Trophoblast cell (in vitro differentiated cells and primary cell): ENCODE results near the gene ETS1.
A peak's percentile ranks its signal among the peaks of the same experiment; 100 is the strongest.

ENCODE experiments used
- DNase-seq, 2 donors: peaks; one replicate each; pipeline ENCODE4 v3.0.0-alpha.2; 2016
- H2AFZ ChIP-seq: 2 replicates; pipeline ENCODE4 v1.6.1; 2013; ENCODE audit warnings: low read length, moderate library complexity, mild to moderate bottlenecking; ENCODE audit not compliant: insufficient read depth, poor library complexity
- H2AK5ac ChIP-seq: 2 replicates; pipeline ENCODE4 v1.6.1; 2013; ENCODE audit warnings: mild to moderate bottlenecking, low read length
- H2BK120ac ChIP-seq: 2 replicates; pipeline ENCODE4 v1.6.1; 2013; ENCODE audit warnings: low read length, mild to moderate bottlenecking, moderate library complexity; ENCODE audit not compliant: insufficient read depth, poor library complexity
- H2BK12ac ChIP-seq: 2 replicates; pipeline ENCODE4 v1.6.1; 2013; ENCODE audit warnings: mild to moderate bottlenecking, low read length, moderate library complexity
- H2BK5ac ChIP-seq: 2 replicates; pipeline ENCODE4 v1.6.1; 2013; ENCODE audit warnings: low read length, low read depth, moderate library complexity, mild to moderate bottlenecking; ENCODE audit not compliant: poor library complexity
- H3K14ac ChIP-seq: 2 replicates; pipeline ENCODE4 v1.6.1; 2013; ENCODE audit warnings: mild to moderate bottlenecking, low read length
- H3K18ac ChIP-seq: 2 replicates; pipeline ENCODE4 v1.6.1; 2013; ENCODE audit warnings: mild to moderate bottlenecking, low read length
- H3K23ac ChIP-seq: 2 replicates; pipeline ENCODE4 v1.6.1; 2013; ENCODE audit warnings: low read length
- H3K27ac ChIP-seq: 2 replicates; pipeline ENCODE4 v1.5.1; 2013; ENCODE audit warnings: low read depth, mild to moderate bottlenecking, inconsistent platforms, low read length, moderate library complexity
- H3K27me3 ChIP-seq: 2 replicates; pipeline ENCODE4 v1.6.1; 2013; ENCODE audit warnings: inconsistent platforms, mild to moderate bottlenecking, low read length, moderate library complexity; ENCODE audit not compliant: insufficient read depth
- H3K36me3 ChIP-seq, 2 experiments: 1 replicate in 1 of 2; 2 replicates in 1 of 2; pipeline ENCODE4 v1.6.1; 2013; ENCODE audit warnings: low read length in 2 of 2, mild to moderate bottlenecking in 2 of 2, moderate library complexity in 1 of 2; ENCODE audit not compliant: insufficient read depth in 2 of 2, control insufficient read depth in 1 of 2
- H3K4ac ChIP-seq: 2 replicates; pipeline ENCODE4 v1.6.1; 2013; ENCODE audit warnings: low read depth, mild to moderate bottlenecking, low read length, moderate library complexity
- H3K4me1 ChIP-seq, 2 experiments: 1 replicate in 1 of 2; 2 replicates in 1 of 2; pipeline ENCODE4 v1.6.1; 2013; ENCODE audit warnings: low read length in 2 of 2, mild to moderate bottlenecking in 2 of 2, moderate library complexity in 1 of 2; ENCODE audit not compliant: insufficient read depth in 2 of 2, control insufficient read depth in 1 of 2
- H3K4me2 ChIP-seq: 2 replicates; pipeline ENCODE4 v1.6.1; 2013; ENCODE audit warnings: inconsistent platforms, mild to moderate bottlenecking, low read length, moderate library complexity
- H3K4me3 ChIP-seq: 2 replicates; pipeline ENCODE4 v1.5.1; 2013; ENCODE audit warnings: mild to moderate bottlenecking, low read depth, low read length, inconsistent platforms
- H3K79me1 ChIP-seq: one replicate; pipeline ENCODE4 v1.6.1; 2013; ENCODE audit warnings: low read length
- H3K79me2 ChIP-seq: 2 replicates; pipeline ENCODE4 v1.6.1; 2013; ENCODE audit warnings: low read length, mild to moderate bottlenecking; ENCODE audit not compliant: control insufficient read depth, insufficient read depth, poor library complexity
- H3K9ac ChIP-seq: 2 replicates; pipeline ENCODE4 v1.6.1; 2013; ENCODE audit warnings: mild to moderate bottlenecking, low read length
- H3K9me3 ChIP-seq: 2 replicates; pipeline ENCODE4 v1.6.1; 2013; ENCODE audit warnings: low read depth, mild to moderate bottlenecking, control low read depth, inconsistent platforms, low read length; ENCODE audit not compliant: insufficient read depth
- H4K12ac ChIP-seq: 2 replicates; pipeline ENCODE4 v1.6.1; 2013; ENCODE audit warnings: low read depth, mild to moderate bottlenecking, low read length, moderate library complexity
- H4K8ac ChIP-seq: 2 replicates; pipeline ENCODE4 v1.6.1; 2013; ENCODE audit warnings: low read depth, mild to moderate bottlenecking, low read length, moderate library complexity
- H4K91ac ChIP-seq: one replicate; pipeline ENCODE4 v1.6.1; 2013; ENCODE audit warnings: low read depth, mild to moderate bottlenecking, low read length, moderate library complexity
- WGBS: extraction: QIAGEN DNeasy Blood & Tissue Kit; methylation state at CpG from one replicate; pipeline ENCODE4 v1.1.7; 2013; ENCODE audit warnings: missing lambda C conversion rate; ENCODE audit not compliant: insufficient read length, insufficient coverage; ENCODE audit errors: extremely low coverage; 5-methylcytosine and 5-hydroxymethylcytosine counted together

ETS1 gene

DNA sequence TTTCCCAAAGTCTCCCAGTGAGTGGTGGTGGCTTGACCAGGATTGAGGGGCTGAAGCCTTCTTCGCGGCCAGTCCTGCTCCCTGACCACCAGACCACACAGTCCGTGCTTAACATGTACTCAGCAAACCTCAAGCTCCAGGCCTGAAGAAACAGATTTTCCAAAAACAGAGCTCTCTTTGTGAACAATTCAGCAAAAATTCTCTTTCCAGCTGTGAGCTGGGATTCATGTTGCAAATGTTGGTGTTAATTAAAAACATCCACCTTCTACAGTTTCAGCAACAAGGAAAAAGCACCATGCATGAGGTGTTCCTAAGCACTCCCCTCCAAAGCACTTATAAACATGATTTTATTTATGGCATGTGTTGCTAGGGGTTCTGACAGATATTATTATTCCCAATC, 129.5 kb downstream of the ETS1 start:
- Histone ChIP-seq H3K27ac (no peak overlapping the region), H4K12ac (no peak overlapping the region), H3K18ac (no peak overlapping the region), H3K27me3 (no peaks in the 10 kb centered on the region), H3K23ac (no peak overlapping the region), H3K9me3 (peaks cover 1% of the 10 kb centered on the region), H3K36me3 (peaks cover 12 to 51% of the 10 kb centered on the region in 2 experiments), H3K4ac (no peak overlapping the region), H3K14ac (no peak overlapping the region), H4K8ac (no peak overlapping the region), H2AK5ac (no peak overlapping the region), H2BK12ac (no peak overlapping the region), H2BK5ac (no peak overlapping the region), H4K91ac (no peak overlapping the region), H2BK120ac (no peak overlapping the region), H3K4me3 (no peak overlapping the region), H3K4me1 (peaks cover 8 to 19% of the 10 kb centered on the region in 2 experiments), H3K79me2 (no peaks in the 10 kb centered on the region), H3K9ac (no peak overlapping the region), H2AFZ (no peak overlapping the region), H3K79me1 (peaks cover 2% of the 10 kb centered on the region), H3K4me2 (no peak overlapping the region)
- no CpG with 5 or more reads among the region's 3 CpGs for WGBS
- no peak for DNase-seq

DNA sequence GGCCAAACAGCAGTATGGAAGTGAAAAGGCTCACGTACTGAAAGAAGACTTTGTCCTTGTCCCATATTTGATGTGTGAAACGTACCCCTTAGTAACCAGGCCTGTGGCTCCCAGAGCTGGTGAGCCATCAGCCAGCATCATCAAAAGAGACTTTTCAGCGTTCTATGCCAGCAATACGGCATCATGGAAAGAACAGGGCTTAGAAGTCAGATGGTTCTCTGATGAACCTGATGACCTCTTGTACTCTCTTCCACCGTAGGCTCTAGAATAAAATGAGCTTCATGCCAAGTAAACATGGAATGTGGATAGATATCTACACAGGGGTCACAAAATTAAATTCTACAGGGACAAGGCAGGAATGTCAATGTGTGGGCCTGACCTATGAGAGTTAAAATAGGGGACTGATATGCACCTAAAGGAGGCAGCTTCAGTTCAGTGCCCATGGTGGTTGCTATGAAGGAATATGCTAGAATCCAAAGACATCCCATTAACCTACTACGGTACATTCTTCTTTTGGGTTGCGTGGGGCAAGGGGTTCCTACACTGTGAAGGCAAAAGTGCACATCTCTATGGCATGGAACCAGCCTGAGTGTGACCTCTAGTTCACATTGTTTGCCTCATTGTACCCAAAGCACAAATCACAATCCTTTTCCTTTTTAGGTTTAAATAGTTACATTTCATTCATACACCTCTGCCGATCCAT, 130.6 kb downstream of the ETS1 start:
- Histone ChIP-seq H3K79me2 (no peaks in the 10 kb centered on the region), H3K79me1 (no peaks in the 10 kb centered on the region), H3K4me1 (peaks cover 8 to 19% of the 10 kb centered on the region in 2 experiments), H3K14ac (no peak overlapping the region), H2AFZ (no peak overlapping the region), H2BK12ac (no peak overlapping the region), H3K9me3 (no peaks in the 10 kb centered on the region), H3K27me3 (no peaks in the 10 kb centered on the region), H3K4me2 (no peak overlapping the region), H2BK120ac (peak overlapping the region; percentile 2), H2BK5ac (no peak overlapping the region), H3K9ac (no peak overlapping the region), H3K4ac (no peak overlapping the region), H4K91ac (no peak overlapping the region), H3K18ac (no peak overlapping the region), H3K23ac (no peak overlapping the region), H2AK5ac (no peak overlapping the region), H3K27ac (peak overlapping the region; percentile 2), H3K36me3 (peaks cover 9 to 44% of the 10 kb centered on the region in 2 experiments), H3K4me3 (no peak overlapping the region), H4K12ac (no peak overlapping the region), H4K8ac (peak overlapping the region; percentile 12)
- WGBS, result no CpG with 5 or more reads among the region's 8 CpGs
- no peak for DNase-seq

- H3K4me3 ChIP-seq, result no peak overlapping the region
- no peak overlapping the region for H3K9ac ChIP-seq
- no peak overlapping the region for H4K8ac ChIP-seq
- H2BK120ac ChIP-seq, result peak overlapping the region; percentile 17
- H3K27me3 ChIP-seq, result no peaks in the 10 kb centered on the region
- peaks cover 9 to 39% of the 10 kb centered on the region in 2 experiments for H3K36me3 ChIP-seq
- no peak overlapping the region for H3K23ac ChIP-seq
- no peak overlapping the region for H3K4me2 ChIP-seq
- no peak overlapping the region for H3K14ac ChIP-seq
- H2BK5ac ChIP-seq, result no peak overlapping the region
- H2AK5ac ChIP-seq, result no peak overlapping the region
- no peak overlapping the region for H3K18ac ChIP-seq
- H3K79me2 ChIP-seq, result no peaks in the 10 kb centered on the region
- no peak overlapping the region for H4K91ac ChIP-seq
- peaks cover 2% of the 10 kb centered on the region for H3K79me1 ChIP-seq
- H4K12ac ChIP-seq, result no peak overlapping the region
- H3K4me1 ChIP-seq, result peaks cover 8 to 19% of the 10 kb centered on the region in 2 experiments
- DNase-seq, result no peak
- no peak overlapping the region for H3K4ac ChIP-seq
- H2BK12ac ChIP-seq, result no peak overlapping the region
- WGBS, result no CpG with 5 or more reads among the region's 5 CpGs
- peak overlapping the region; percentile 7 for H3K27ac ChIP-seq
- H2AFZ ChIP-seq, result no peak overlapping the region
- H3K9me3 ChIP-seq, result no peaks in the 10 kb centered on the region
Measured at GRCh38 chr11:128455766-128456165, 131.6 kb downstream of the ETS1 start.

GRCh38 chr11:128453444-128454336, 133.7 kb downstream of the ETS1 start:
- Histone ChIP-seq H3K18ac (no peak overlapping the region), H2AK5ac (no peak overlapping the region), H3K79me2 (no peaks in the 10 kb centered on the region), H2BK5ac (no peak overlapping the region), H3K4me3 (no peak overlapping the region), H4K12ac (no peak overlapping the region), H3K4me2 (no peak overlapping the region), H3K4me1 (peaks cover 11 to 26% of the 10 kb centered on the region in 2 experiments), H2BK12ac (no peak overlapping the region), H3K9me3 (no peaks in the 10 kb centered on the region), H3K27me3 (no peaks in the 10 kb centered on the region), H4K91ac (peak overlapping the region; percentile 29), H2AFZ (no peak overlapping the region), H4K8ac (no peak overlapping the region), H3K27ac (peak overlapping the region; percentile 15), H3K23ac (no peak overlapping the region), H3K36me3 (peaks cover 8 to 31% of the 10 kb centered on the region in 2 experiments), H2BK120ac (no peak overlapping the region), H3K9ac (no peak overlapping the region), H3K14ac (no peak overlapping the region), H3K79me1 (peaks cover 7% of the 10 kb centered on the region), H3K4ac (no peak overlapping the region)
- no peak for DNase-seq
- WGBS, result no CpG with 5 or more reads among the region's 5 CpGs
